ENCODE results near the gene ZNF512B.

GRCh38 chr20:63980806-63981728 is 11.3 kb upstream of the ZNF512B start, which contains the start of gene PRPF6:
- TF ChIP-seq CTCF (IDR thresholded peaks at IDR 0.05; ENCODE audit: low read length) (peak; percentile 90), EZH2 (IDR thresholded peaks at IDR 0.05; ENCODE audit: borderline replicate concordance, low read length) (no peak)

Data from OCI-LY1 (cell line).